GM23338 (cell line): ENCODE results near the gene CEACAM16. TPM values are rescaled to one million over a fixed set of nuclear protein-coding genes. Genes with fewer than 3 reads are reported as not detected.

Experiments used
- ATAC-seq: fragments of 200-7000 bp; cut with Tn5 transposase; 3 replicates; pipeline ENCODE4 v1.9.1; 2020
- DNase-seq: peaks from one replicate; pipeline ENCODE4 v3.0.0-alpha.2; 2015; ENCODE audit warnings: low spot score
- H2AFZ ChIP-seq: fragments of 200-600 bp; sonication (generic); 2 replicates; pipeline ENCODE4 v1.8.0; 2016; ENCODE audit warnings: antibody characterized with exemption, mild to moderate bottlenecking, moderate library complexity
- H3F3A ChIP-seq: fragments of 200-600 bp; sonication (generic); replicated peaks from 2 replicates; pipeline ENCODE4 v1.8.0; 2017; ENCODE audit warnings: antibody characterized with exemption, mixed run types, low read depth
- H3K27ac ChIP-seq: fragments of 200-600 bp; sonication (generic); 2 replicates; pipeline ENCODE4 v1.6.1; 2016; ENCODE audit warnings: low read depth
- H3K27me3 ChIP-seq: fragments of 200-600 bp; sonication (generic); 2 replicates; pipeline ENCODE4 v1.8.0; 2016; ENCODE audit warnings: mild to moderate bottlenecking, mixed run types, moderate library complexity; ENCODE audit not compliant: insufficient read depth
- H3K36me3 ChIP-seq: fragments of 200-600 bp; sonication (generic); 2 replicates; pipeline ENCODE4 v1.8.0; 2016; ENCODE audit warnings: mild to moderate bottlenecking; ENCODE audit not compliant: insufficient read depth
- H3K4me1 ChIP-seq: fragments of 200-600 bp; sonication (generic); 2 replicates; pipeline ENCODE4 v1.8.0; 2016; ENCODE audit warnings: mild to moderate bottlenecking, moderate library complexity; ENCODE audit not compliant: insufficient read depth
- H3K4me2 ChIP-seq: fragments of 200-600 bp; sonication (generic); 2 replicates; pipeline ENCODE4 v1.7.1; 2017; ENCODE audit warnings: mixed run types
- H3K4me3 ChIP-seq: fragments of 200-600 bp; sonication (generic); 2 replicates; pipeline ENCODE4 v1.6.1; 2016; ENCODE audit warnings: mixed run types
- H3K79me2 ChIP-seq: fragments of 200-600 bp; sonication (generic); replicated peaks from 2 replicates; pipeline ENCODE4 v1.8.0; 2017; ENCODE audit warnings: mild to moderate bottlenecking; ENCODE audit not compliant: insufficient read depth
- H3K9me2 ChIP-seq: fragments of 200-600 bp; sonication (generic); 2 replicates; pipeline ENCODE4 v1.8.0; 2017; ENCODE audit not compliant: insufficient read depth
- H4K20me1 ChIP-seq: fragments of 200-600 bp; sonication (generic); replicated peaks from 2 replicates; pipeline ENCODE4 v1.8.0; 2017; ENCODE audit warnings: mild to moderate bottlenecking; ENCODE audit not compliant: insufficient read depth
- H3K27ac Mint-ChIP-seq: 2 replicates; pipeline ENCODE4 v1.8.0; 2020; ENCODE audit warnings: inconsistent platforms, mild to moderate bottlenecking, moderate library complexity, mixed read lengths
- H3K27me3 Mint-ChIP-seq: 3 replicates; pipeline ENCODE4 v1.8.0; 2022; ENCODE audit warnings: low read depth, mild to moderate bottlenecking, moderate library complexity, mixed read lengths, inconsistent platforms; ENCODE audit not compliant: insufficient read depth, poor library complexity
- H3K36me3 Mint-ChIP-seq: 3 replicates; pipeline ENCODE4 v1.8.0; 2021; ENCODE audit warnings: low read depth, mild to moderate bottlenecking, inconsistent platforms, moderate library complexity, mixed read lengths
- H3K4me1 Mint-ChIP-seq: 3 replicates; pipeline ENCODE4 v1.8.0; 2020; ENCODE audit warnings: mild to moderate bottlenecking, inconsistent platforms, mixed read lengths
- H3K4me3 Mint-ChIP-seq: 3 replicates; pipeline ENCODE4 v1.8.0; 2021; ENCODE audit warnings: moderate library complexity, mild to moderate bottlenecking, inconsistent platforms, mixed read lengths
- H3K9me3 Mint-ChIP-seq: 3 replicates; pipeline ENCODE4 v1.8.0; 2020; ENCODE audit warnings: moderate library complexity, mild to moderate bottlenecking, inconsistent platforms, mixed read lengths
- CREB1 ChIP-seq: fragments of 250-450 bp; sonication (Bioruptor Pico); IDR thresholded peaks from 2 replicates; pipeline ENCODE4 v1.5.0; 2020; ENCODE audit warnings: low read depth, mild to moderate bottlenecking, moderate library complexity
- EZH2phosphoT487 ChIP-seq: fragments of 200-600 bp; sonication (generic); IDR thresholded peaks from one replicate; pipeline ENCODE4 v1.8.1; 2018; ENCODE audit warnings: antibody characterized with exemption; ENCODE audit not compliant: unreplicated experiment
- POLR2AphosphoS5 ChIP-seq: IDR thresholded peaks from 2 replicates; pipeline ENCODE4 v1.6.1; 2016; ENCODE audit warnings: antibody characterized with exemption, low read depth
- ZNF114 ChIP-seq: fragments of 250-450 bp; sonication (Bioruptor Pico); IDR thresholded peaks from 2 replicates; pipeline ENCODE4 v1.5.0; 2020; ENCODE audit warnings: mild to moderate bottlenecking, moderate library complexity
- ZNF331 ChIP-seq: fragments of 250-450 bp; sonication (Bioruptor Pico); IDR thresholded peaks from 2 replicates; pipeline ENCODE4 v1.5.0; 2020; ENCODE audit warnings: low read depth, mild to moderate bottlenecking, moderate library complexity
- polyA plus RNA-seq: library from polyadenylated mRNA; unstranded; fragments of >200 nt; fragmentation: Nextera tagmentation; extraction: Ambion mirVana; gene quantifications from 2 replicates; pipeline ENCODE4 v1.2.1, GENCODE V29; 2016
- total RNA-seq: library from RNA; depleted of rRNA; stranded (reverse); fragments of >200 nt; shearing (Covaris generic); gene quantifications from 2 replicates; pipeline ENCODE4 v1.2.3, GENCODE V29; 2014
- TF ChIP-seq, protein P1 (sequence below): fragments of 250-450 bp; sonication (Bioruptor Pico); IDR thresholded peaks from 2 replicates; pipeline ENCODE4 v1.5.0; 2020; ENCODE audit warnings: mild to moderate bottlenecking, moderate library complexity

CEACAM16 gene
- total and polyA plus RNA-seq, 2 experiments from 2014 or later: not detected

DNA sequence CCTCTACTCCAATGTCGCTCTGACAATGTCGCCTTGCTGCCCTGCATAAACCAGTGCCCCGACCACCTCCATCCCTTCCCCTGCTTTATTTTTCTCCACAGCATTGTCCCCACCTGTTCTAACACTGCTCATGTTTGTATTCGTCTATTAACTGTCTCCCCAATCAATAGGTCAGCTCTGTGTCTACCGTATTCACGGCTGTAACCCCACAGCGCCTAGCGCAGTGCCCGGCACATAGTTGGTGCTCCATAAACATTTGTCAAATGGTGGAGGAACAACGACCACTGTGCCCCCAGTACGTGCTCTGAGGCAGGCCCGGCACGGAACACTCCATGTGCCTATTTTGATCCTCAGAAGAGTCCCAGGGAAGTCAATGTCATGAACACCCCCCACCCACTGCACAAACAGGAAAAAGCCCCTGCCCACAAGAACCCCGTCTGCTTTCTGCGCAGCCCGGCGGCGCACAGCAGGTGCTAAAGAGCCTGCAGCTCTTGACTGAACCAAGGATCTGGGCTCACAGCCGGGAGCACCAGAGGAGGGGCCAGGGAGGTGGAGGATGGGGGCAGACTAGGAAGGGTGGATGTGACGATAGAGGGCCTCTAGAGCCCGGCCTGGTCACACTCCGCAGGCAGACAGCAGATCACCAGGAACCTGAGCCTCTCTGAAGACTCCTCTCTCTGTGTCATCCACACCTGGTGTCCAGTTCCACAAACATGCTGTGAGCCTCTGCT, 1.8 kb upstream of the CEACAM16 start (continued):
- TF ChIP-seq, protein P1, sequence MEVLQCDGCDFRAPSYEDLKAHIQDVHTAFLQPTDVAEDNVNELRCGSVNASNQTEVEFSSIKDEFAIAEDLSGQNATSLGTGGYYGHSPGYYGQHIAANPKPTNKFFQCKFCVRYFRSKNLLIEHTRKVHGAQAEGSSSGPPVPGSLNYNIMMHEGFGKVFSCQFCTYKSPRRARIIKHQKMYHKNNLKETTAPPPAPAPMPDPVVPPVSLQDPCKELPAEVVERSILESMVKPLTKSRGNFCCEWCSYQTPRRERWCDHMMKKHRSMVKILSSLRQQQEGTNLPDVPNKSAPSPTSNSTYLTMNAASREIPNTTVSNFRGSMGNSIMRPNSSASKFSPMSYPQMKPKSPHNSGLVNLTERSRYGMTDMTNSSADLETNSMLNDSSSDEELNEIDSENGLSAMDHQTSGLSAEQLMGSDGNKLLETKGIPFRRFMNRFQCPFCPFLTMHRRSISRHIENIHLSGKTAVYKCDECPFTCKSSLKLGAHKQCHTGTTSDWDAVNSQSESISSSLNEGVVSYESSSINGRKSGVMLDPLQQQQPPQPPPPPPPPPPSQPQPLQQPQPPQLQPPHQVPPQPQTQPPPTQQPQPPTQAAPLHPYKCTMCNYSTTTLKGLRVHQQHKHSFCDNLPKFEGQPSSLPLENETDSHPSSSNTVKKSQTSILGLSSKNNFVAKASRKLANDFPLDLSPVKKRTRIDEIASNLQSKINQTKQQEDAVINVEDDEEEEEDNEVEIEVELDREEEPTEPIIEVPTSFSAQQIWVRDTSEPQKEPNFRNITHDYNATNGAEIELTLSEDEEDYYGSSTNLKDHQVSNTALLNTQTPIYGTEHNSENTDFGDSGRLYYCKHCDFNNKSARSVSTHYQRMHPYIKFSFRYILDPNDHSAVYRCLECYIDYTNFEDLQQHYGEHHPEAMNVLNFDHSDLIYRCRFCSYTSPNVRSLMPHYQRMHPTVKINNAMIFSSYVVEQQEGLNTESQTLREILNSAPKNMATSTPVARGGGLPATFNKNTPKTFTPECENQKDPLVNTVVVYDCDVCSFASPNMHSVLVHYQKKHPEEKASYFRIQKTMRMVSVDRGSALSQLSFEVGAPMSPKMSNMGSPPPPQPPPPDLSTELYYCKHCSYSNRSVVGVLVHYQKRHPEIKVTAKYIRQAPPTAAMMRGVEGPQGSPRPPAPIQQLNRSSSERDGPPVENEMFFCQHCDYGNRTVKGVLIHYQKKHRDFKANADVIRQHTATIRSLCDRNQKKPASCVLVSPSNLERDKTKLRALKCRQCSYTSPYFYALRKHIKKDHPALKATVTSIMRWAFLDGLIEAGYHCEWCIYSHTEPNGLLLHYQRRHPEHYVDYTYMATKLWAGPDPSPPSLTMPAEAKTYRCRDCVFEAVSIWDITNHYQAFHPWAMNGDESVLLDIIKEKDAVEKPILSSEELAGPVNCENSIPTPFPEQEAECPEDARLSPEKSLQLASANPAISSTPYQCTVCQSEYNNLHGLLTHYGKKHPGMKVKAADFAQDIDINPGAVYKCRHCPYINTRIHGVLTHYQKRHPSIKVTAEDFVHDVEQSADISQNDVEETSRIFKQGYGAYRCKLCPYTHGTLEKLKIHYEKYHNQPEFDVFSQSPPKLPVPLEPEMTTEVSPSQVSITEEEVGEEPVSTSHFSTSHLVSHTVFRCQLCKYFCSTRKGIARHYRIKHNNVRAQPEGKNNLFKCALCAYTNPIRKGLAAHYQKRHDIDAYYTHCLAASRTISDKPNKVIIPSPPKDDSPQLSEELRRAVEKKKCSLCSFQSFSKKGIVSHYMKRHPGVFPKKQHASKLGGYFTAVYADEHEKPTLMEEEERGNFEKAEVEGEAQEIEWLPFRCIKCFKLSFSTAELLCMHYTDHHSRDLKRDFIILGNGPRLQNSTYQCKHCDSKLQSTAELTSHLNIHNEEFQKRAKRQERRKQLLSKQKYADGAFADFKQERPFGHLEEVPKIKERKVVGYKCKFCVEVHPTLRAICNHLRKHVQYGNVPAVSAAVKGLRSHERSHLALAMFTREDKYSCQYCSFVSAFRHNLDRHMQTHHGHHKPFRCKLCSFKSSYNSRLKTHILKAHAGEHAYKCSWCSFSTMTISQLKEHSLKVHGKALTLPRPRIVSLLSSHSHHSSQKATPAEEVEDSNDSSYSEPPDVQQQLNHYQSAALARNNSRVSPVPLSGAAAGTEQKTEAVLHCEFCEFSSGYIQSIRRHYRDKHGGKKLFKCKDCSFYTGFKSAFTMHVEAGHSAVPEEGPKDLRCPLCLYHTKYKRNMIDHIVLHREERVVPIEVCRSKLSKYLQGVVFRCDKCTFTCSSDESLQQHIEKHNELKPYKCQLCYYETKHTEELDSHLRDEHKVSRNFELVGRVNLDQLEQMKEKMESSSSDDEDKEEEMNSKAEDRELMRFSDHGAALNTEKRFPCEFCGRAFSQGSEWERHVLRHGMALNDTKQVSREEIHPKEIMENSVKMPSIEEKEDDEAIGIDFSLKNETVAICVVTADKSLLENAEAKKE (CRISPR knock-in tag): no peak
- TF ChIP-seq ZNF114 (CRISPR knock-in tag) (no peak), CREB1 (CRISPR knock-in tag) (no peak), POLR2AphosphoS5 (no peak)

DNA sequence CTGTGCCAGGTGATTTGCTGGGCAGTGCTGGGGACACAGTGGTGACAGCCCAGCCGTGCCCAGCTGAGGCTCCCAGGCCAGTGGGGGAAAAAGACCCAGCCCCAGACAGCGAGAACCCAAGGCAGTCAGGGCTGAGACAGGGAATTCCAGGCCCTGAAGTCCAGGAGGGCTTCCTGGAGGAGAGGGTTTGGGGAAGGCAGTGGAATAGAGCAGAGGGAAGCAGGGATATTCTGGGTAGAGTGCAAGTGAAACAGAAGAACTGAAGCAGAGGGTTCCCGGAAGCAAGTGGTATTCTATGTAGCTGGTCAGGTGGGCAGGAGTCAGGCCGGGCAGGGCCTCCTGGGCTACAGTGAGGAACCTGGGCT, 1.3 kb upstream of the CEACAM16 start:
- TF ChIP-seq, protein P1 (CRISPR knock-in tag): no peak
- TF ChIP-seq ZNF331 (CRISPR knock-in tag) (no peak), EZH2phosphoT487 (no peak), CREB1 (CRISPR knock-in tag) (no peak)

More for the DNA sequence above, 1.3 kb upstream of the CEACAM16 start:
- no peak overlapping the region; the same call in 1 of the 2 replicates for H3K4me2 ChIP-seq
- H4K20me1 ChIP-seq: no peaks in the 10 kb centered on the region
- H3K4me3 ChIP-seq: no peak overlapping the region
- H2AFZ ChIP-seq: peak overlapping the region; percentile 47; the same call in 1 of the 2 replicates
- H3K4me1 ChIP-seq: no peaks in the 10 kb centered on the region
- H3K4me3 Mint-ChIP-seq: no peak overlapping the region
- H3K79me2 ChIP-seq: no peaks in the 10 kb centered on the region
- H3K9me2 ChIP-seq: no peaks in the 10 kb centered on the region
- no peaks in the 10 kb centered on the region for H3K36me3 Mint-ChIP-seq
- H3K27ac ChIP-seq: no peak overlapping the region
- no peak for DNase-seq
- no peaks in the 10 kb centered on the region for H3F3A ChIP-seq
- H3K4me1 Mint-ChIP-seq: peaks cover 14% of the 10 kb centered on the region; the same call in 2 of the 3 replicates
- no peaks in the 10 kb centered on the region for H3K36me3 ChIP-seq
- H3K9me3 Mint-ChIP-seq: no peaks in the 10 kb centered on the region
- ATAC-seq: peak; percentile 12; the same call in 1 of the 3 replicates
- H3K27ac Mint-ChIP-seq: peak overlapping the region; percentile 40; the same call in 1 of the 2 replicates
- H3K27me3 ChIP-seq: no peaks in the 10 kb centered on the region
- H3K27me3 Mint-ChIP-seq: peaks cover 16% of the 10 kb centered on the region
